IMR-90 (cell line): ENCODE data around the gene ZNF320. TPM values are rescaled to one million over a fixed set of nuclear protein-coding genes. Genes with fewer than 3 reads are reported as not detected.
"Not testable (repeated sequence)": the region's sequence is repeated elsewhere in the genome, so short reads cannot be mapped to it uniquely, and the experiment has no call there.

Source experiments
- ATAC-seq: fragments of 200-7000 bp; cut with Tn5 transposase; 2 replicates; pipeline ENCODE4 v1.9.1; 2020; ENCODE audit warnings: low read depth, mild to moderate bottlenecking, moderate library complexity
- BruUV-seq: library from RNA; stranded (reverse); fragments of 400-500 nt; replicated peaks from 2 replicates; lab custom pipeline; 2021; lab: Mats Ljungman, UMichigan
- CTCF ChIA-PET: fragments of 300-600 bp; formaldehyde crosslinking; extraction: SDS; loops from one replicate; lab custom pipeline; 2021; ENCODE audit warnings: antibody characterized with exemption; lab: Yijun Ruan, JAX
- POLR2A ChIA-PET: fragments of 300-600 bp; sonication (Branson Sonifier 250); formaldehyde crosslinking; loops from one replicate; lab custom pipeline; 2022; ENCODE audit warnings: antibody characterized with exemption; ENCODE audit not compliant: unreplicated experiment; lab: Charles Lee
- DNase-seq: peaks from one replicate; pipeline ENCODE4 v3.0.0; 2013
- H2AFZ ChIP-seq: replicated peaks from 2 replicates; pipeline ENCODE3; 2013; ENCODE audit warnings: low read length, mild to moderate bottlenecking; ENCODE audit not compliant: poor library complexity
- H2AK5ac ChIP-seq: 2 replicates; pipeline ENCODE4 v1.6.1; 2013; ENCODE audit warnings: low read depth, low read length, inconsistent platforms
- H2AK9ac ChIP-seq: replicated peaks from 2 replicates; pipeline ENCODE3; 2013; ENCODE audit warnings: mild to moderate bottlenecking, low read depth, low read length, moderate library complexity; ENCODE audit not compliant: poor library complexity
- H2BK120ac ChIP-seq: 2 replicates; pipeline ENCODE4 v1.6.1; 2013; ENCODE audit warnings: low read depth, low read length, inconsistent platforms
- H2BK15ac ChIP-seq: 3 replicates; pipeline ENCODE4 v1.6.1; 2013; ENCODE audit warnings: low read depth, low read length, inconsistent platforms
- H2BK20ac ChIP-seq: 2 replicates; pipeline ENCODE4 v1.6.1; 2013; ENCODE audit warnings: low read depth, mild to moderate bottlenecking, inconsistent platforms, low read length, moderate library complexity
- H2BK5ac ChIP-seq: 2 replicates; pipeline ENCODE4 v1.6.1; 2013; ENCODE audit warnings: mild to moderate bottlenecking, low read depth, low read length, inconsistent platforms; ENCODE audit not compliant: poor library complexity, severe bottlenecking
- H3K14ac ChIP-seq: replicated peaks from 2 replicates; pipeline ENCODE4 v1.6.1; 2013; ENCODE audit warnings: low read depth, low read length, inconsistent platforms
- H3K18ac ChIP-seq: 2 replicates; pipeline ENCODE4 v1.6.1; 2013; ENCODE audit warnings: low read depth, low read length, control low read depth
- H3K23ac ChIP-seq: 2 replicates; pipeline ENCODE4 v1.6.1; 2013; ENCODE audit warnings: low read depth, low read length, inconsistent platforms
- H3K27ac ChIP-seq: 2 replicates; pipeline ENCODE4 v1.5.1; 2013; ENCODE audit warnings: mild to moderate bottlenecking, control low read depth, low read length; ENCODE audit not compliant: insufficient read depth
- H3K27me3 ChIP-seq: 2 replicates; pipeline ENCODE4 v1.6.1; 2013; ENCODE audit warnings: low read length; ENCODE audit not compliant: control insufficient read depth, insufficient read depth
- H3K36me3 ChIP-seq: 2 replicates; pipeline ENCODE4 v1.6.1; 2013; ENCODE audit warnings: low read length, mixed read lengths; ENCODE audit not compliant: control insufficient read depth, insufficient read depth
- H3K4ac ChIP-seq: 2 replicates; pipeline ENCODE4 v1.6.1; 2013; ENCODE audit warnings: low read depth, low read length, inconsistent platforms
- H3K4me1 ChIP-seq: 2 replicates; pipeline ENCODE4 v1.6.1; 2013; ENCODE audit warnings: low read length, mixed read lengths; ENCODE audit not compliant: control insufficient read depth, insufficient read depth
- H3K4me2 ChIP-seq: 2 replicates; pipeline ENCODE4 v1.6.1; 2013; ENCODE audit warnings: low read depth, mild to moderate bottlenecking, control low read depth, low read length, moderate library complexity
- H3K4me3 ChIP-seq: 2 replicates; pipeline ENCODE4 v1.5.1; 2013; ENCODE audit warnings: low read depth, mild to moderate bottlenecking, control low read depth, low read length, moderate library complexity; ENCODE audit not compliant: insufficient read depth
- H3K56ac ChIP-seq: 2 replicates; pipeline ENCODE4 v1.6.1; 2013; ENCODE audit warnings: low read length, inconsistent platforms; ENCODE audit not compliant: insufficient read depth; ENCODE audit errors: extremely low read depth
- H3K79me1 ChIP-seq, 2 experiments: 2 replicates each; pipeline ENCODE4 v1.6.1; 2013; ENCODE audit warnings: low read length in 2 of 2, inconsistent platforms in 1 of 2, low read depth in 1 of 2
- H3K9ac ChIP-seq: 2 replicates; pipeline ENCODE4 v1.6.1; 2013; ENCODE audit warnings: low read depth, low read length, control low read depth
- H3K9me1 ChIP-seq: 2 replicates; pipeline ENCODE4 v1.6.1; 2013; ENCODE audit warnings: low read length, inconsistent platforms; ENCODE audit not compliant: insufficient read depth
- H3K9me3 ChIP-seq: 2 replicates; pipeline ENCODE4 v1.6.1; 2013; ENCODE audit warnings: low read length; ENCODE audit not compliant: control insufficient read depth, insufficient read depth
- H4K20me1 ChIP-seq: 2 replicates; pipeline ENCODE4 v1.6.1; 2013; ENCODE audit warnings: low read length, inconsistent platforms; ENCODE audit not compliant: insufficient read depth
- H4K5ac ChIP-seq: 2 replicates; pipeline ENCODE4 v1.6.1; 2013; ENCODE audit warnings: mild to moderate bottlenecking, low read depth, low read length, control low read depth
- H4K8ac ChIP-seq, 2 experiments: 2 replicates each; pipeline ENCODE4 v1.6.1; 2013; ENCODE audit warnings: low read depth in 2 of 2, low read length in 2 of 2, control low read depth in 1 of 2, inconsistent platforms in 1 of 2
- H4K91ac ChIP-seq: 2 replicates; pipeline ENCODE4 v1.6.1; 2013; ENCODE audit warnings: low read depth, low read length, inconsistent platforms; ENCODE audit not compliant: insufficient read depth
- WGBS, 2 experiments: methylation state at CpG; one replicate each; pipeline versions ENCODE4 v1.1.5 to v1.1.7; 2013; ENCODE audit warnings: missing lambda C conversion rate in 2 of 2; ENCODE audit not compliant: insufficient read length in 1 of 2; ENCODE audit errors: extremely low coverage in 2 of 2; 5-methylcytosine and 5-hydroxymethylcytosine counted together
- dilution Hi-C: fragments of 300-500 bp; cut with HindIII; formaldehyde crosslinking; loops from one replicate; pipeline ENCODE4 v1.14.3; 2018; ENCODE audit warnings: low sequenced_read_pairs; ENCODE audit not compliant: unreplicated experiment
- in situ Hi-C: fragments of 300-500 bp; cut with MboI; formaldehyde crosslinking; loops from 3 replicates; pipeline ENCODE4 v1.14.3; 2019; ENCODE audit warnings: low sequenced_read_pairs, inconsistent platforms, mixed read lengths
- intact Hi-C: fragments of 100-400 bp; cut with micrococcal nuclease; formaldehyde crosslinking; loops from 2 replicates; pipeline ENCODE4 v1.10.0; 2022
- polyA plus RNA-seq, 3 experiments: library from polyadenylated mRNA; depleted of rRNA; stranded (reverse); fragments of >200 nt; gene quantifications; 2 replicates each; pipeline ENCODE4 v1.2.3, GENCODE V29; 2012; ENCODE audit warnings: low replicate concordance in 1 of 3
- total RNA-seq: library from RNA; depleted of rRNA; stranded (reverse); fragments of >200 nt; gene quantifications from 2 replicates; pipeline ENCODE4 v1.2.3, GENCODE V29; 2012

ZNF320 gene
- total and polyA plus RNA-seq, 2 of the 4 experiments (the other 2 are of a cell fraction) = 3.4 to 5.0 TPM

GRCh38 chr19:52940905-52941304 lies 43.5 kb upstream of the ZNF320 start:
- H3K23ac ChIP-seq, H4K91ac ChIP-seq, H2AK9ac ChIP-seq, ATAC-seq, H3K9me1 ChIP-seq, DNase-seq, H2AK5ac ChIP-seq, H3K27me3 ChIP-seq, in situ Hi-C loops, H3K14ac ChIP-seq, CTCF ChIA-PET, H3K36me3 ChIP-seq, H3K18ac ChIP-seq, H2AFZ ChIP-seq, H3K9ac ChIP-seq, H3K27ac ChIP-seq, H4K8ac ChIP-seq, BruUV-seq, H3K4me3 ChIP-seq, H3K4me2 ChIP-seq, dilution Hi-C loops, H2BK120ac ChIP-seq, H3K4me1 ChIP-seq, H3K4ac ChIP-seq, H2BK20ac ChIP-seq, H4K20me1 ChIP-seq, H4K5ac ChIP-seq, H2BK5ac ChIP-seq, H3K9me3 ChIP-seq, intact Hi-C loops, H2BK15ac ChIP-seq, H3K56ac ChIP-seq: not testable (repeated sequence)
- peaks cover 12 to 18% of the 10 kb centered on the region in 2 experiments; a peak in 2 of 4 replicates for H3K79me1 ChIP-seq
- POLR2A ChIA-PET = interaction anchor here (0.6 kb wide), 1 partner anchor 21 kb away, joined by 4 read pairs; no protein-coding TSS in a partner anchor
- WGBS, 2 experiments = 100% methylated on average over 1 of the region's 5 CpGs; no CpG with 5 or more reads in 1 of the 2 experiments
